ENCODE results near the gene LCN2.

GRCh38 chr9:128175726-128176125 is 26.5 kb downstream of the LCN2 start:
- TF ChIP-seq POLR2A (IDR thresholded peaks at IDR 0.05) = no peak
- TF ChIP-seq CTCF (IDR thresholded peaks at IDR 0.05) = no peak
